Natural killer cell (primary cell): Measurements from ENCODE around the gene SPEF2. TPM values are rescaled to one million over a fixed set of nuclear protein-coding genes. Genes with fewer than 3 reads are reported as not detected.

ENCODE experiments used
- ATAC-seq, 3 donors: fragments of 150-1000 bp in 2 of 3; fragments of 200-7000 bp in 1 of 3; cut with Tn5 transposase; 1 replicate in 1 of 3; 2 replicates in 2 of 3; pipeline ENCODE4 v1.10.0; 2021; ENCODE audit warnings: mild to moderate bottlenecking in 2 of 3, moderate library complexity in 2 of 3
- DNase-seq, 2 donors: peaks; one replicate each; pipeline versions ENCODE4 v3.0.0 to v3.0.0-alpha.2; 2013 to 2021; ENCODE audit warnings: mixed read lengths in 1 of 2
- H3K27ac ChIP-seq: one replicate; pipeline ENCODE4 v1.5.1; 2013; ENCODE audit warnings: mild to moderate bottlenecking, low read length
- H3K27me3 ChIP-seq: one replicate; pipeline ENCODE4 v1.6.1; 2013; ENCODE audit warnings: low read length; ENCODE audit not compliant: control insufficient read depth, insufficient read depth
- H3K36me3 ChIP-seq: one replicate; pipeline ENCODE4 v1.6.1; 2013; ENCODE audit warnings: low read length; ENCODE audit not compliant: control insufficient read depth, insufficient read depth
- H3K4me1 ChIP-seq: one replicate; pipeline ENCODE4 v1.6.1; 2013; ENCODE audit warnings: low read length; ENCODE audit not compliant: control insufficient read depth, insufficient read depth
- H3K4me3 ChIP-seq: one replicate; pipeline ENCODE4 v1.5.1; 2013; ENCODE audit warnings: low read length
- H3K9me3 ChIP-seq: one replicate; pipeline ENCODE4 v1.6.1; 2013; ENCODE audit warnings: low read length; ENCODE audit not compliant: control insufficient read depth, insufficient read depth
- H3K27ac Mint-ChIP-seq, 2 donors: one replicate each; pipeline ENCODE4 v1.8.0; 2022; ENCODE audit warnings: mild to moderate bottlenecking in 2 of 2, mixed read lengths in 2 of 2, moderate library complexity in 1 of 2
- H3K27me3 Mint-ChIP-seq, 2 donors: one replicate each; pipeline ENCODE4 v1.8.0; 2022; ENCODE audit warnings: low read depth in 2 of 2, mixed read lengths in 2 of 2
- H3K36me3 Mint-ChIP-seq: one replicate; pipeline ENCODE4 v1.8.0; 2022; ENCODE audit warnings: mixed read lengths
- H3K4me1 Mint-ChIP-seq, 2 donors: one replicate each; pipeline ENCODE4 v1.8.0; 2022; ENCODE audit warnings: mixed read lengths in 2 of 2
- H3K4me3 Mint-ChIP-seq: one replicate; pipeline ENCODE4 v1.8.0; 2022; ENCODE audit warnings: mild to moderate bottlenecking, moderate library complexity, mixed read lengths
- H3K9me3 Mint-ChIP-seq, 2 donors: one replicate each; pipeline ENCODE4 v1.8.0; 2022; ENCODE audit warnings: mixed read lengths in 2 of 2
- CTCF ChIP-seq: fragments of 200-600 bp; IDR thresholded peaks from one replicate; pipeline ENCODE4 v1.8.0; 2022; ENCODE audit warnings: antibody characterized with exemption
- WGBS: methylation state at CpG from one replicate; pipeline ENCODE4 v1.1.7; 2013; ENCODE audit warnings: missing lambda C conversion rate; ENCODE audit not compliant: insufficient coverage; 5-methylcytosine and 5-hydroxymethylcytosine counted together
- intact Hi-C: fragments of 100-400 bp; cut with micrococcal nuclease; formaldehyde crosslinking; loops from one replicate; pipeline ENCODE4 v1.14.2; 2022
- total RNA-seq, 4 donors: library from RNA; stranded (reverse); fragments of 120-200 nt in 1 of 4; gene quantifications; one replicate each; pipeline versions ENCODE4 v1.2.3 to v1.2.4, GENCODE V29; 2013 to 2022

Gene SPEF2
- total RNA-seq, 3 donors from 2014 or later (not counting 1 experiment from before 2014, with no cell fraction given): 6.2 to 13.1 (median 8.5) TPM

GRCh38 chr5:35593338-35593737 is 24.3 kb upstream of the SPEF2 start:
- Histone ChIP-seq H3K27me3 (no peaks in the 10 kb centered on the region), H3K9me3 (no peaks in the 10 kb centered on the region), H3K36me3 (no peaks in the 10 kb centered on the region), H3K27ac (no peak overlapping the region), H3K4me1 (no peaks in the 10 kb centered on the region), H3K4me3 (no peak overlapping the region)
- DNase-seq: no peak
- ATAC-seq: no peak
- Mint-ChIP-seq H3K4me1 (no peaks in the 10 kb centered on the region), H3K27ac (no peak overlapping the region), H3K27me3 (peaks cover 20 to 35% of the 10 kb centered on the region in 2 donors), H3K4me3 (no peak overlapping the region), H3K9me3 (peaks cover 0 to 4% of the 10 kb centered on the region in 2 donors), H3K36me3 (no peaks in the 10 kb centered on the region)
- WGBS: 80% methylated on average over 1 of the region's 1 CpG
- no peak for TF ChIP-seq CTCF
- intact Hi-C loops: no loop called here

GRCh38 chr5:35598707-35599370 is 18.8 kb upstream of the SPEF2 start:
- Mint-ChIP-seq H3K27ac (no peak overlapping the region), H3K9me3 (peaks cover 0 to 3% of the 10 kb centered on the region in 2 donors), H3K27me3 (peaks cover 14 to 31% of the 10 kb centered on the region in 2 donors), H3K4me3 (no peak overlapping the region), H3K36me3 (no peaks in the 10 kb centered on the region), H3K4me1 (no peaks in the 10 kb centered on the region)
- no peak for DNase-seq
- H3K27ac ChIP-seq: no peak overlapping the region
- no peak for TF ChIP-seq CTCF
- no peak overlapping the region for H3K4me3 ChIP-seq
- H3K9me3 ChIP-seq: no peaks in the 10 kb centered on the region
- WGBS: 90% methylated on average over 2 of the region's 2 CpGs
- no peak for ATAC-seq
- H3K27me3 ChIP-seq: no peaks in the 10 kb centered on the region
- intact Hi-C loops: no loop called here
- H3K36me3 ChIP-seq: no peaks in the 10 kb centered on the region
- no peaks in the 10 kb centered on the region for H3K4me1 ChIP-seq

- DNase-seq: no peak
- no peaks in the 10 kb centered on the region for H3K4me1 ChIP-seq
- no peak for ATAC-seq
- H3K4me3 Mint-ChIP-seq: no peak overlapping the region
- no peaks in the 10 kb centered on the region for H3K9me3 Mint-ChIP-seq
- peaks cover 21 to 24% of the 10 kb centered on the region in 2 donors for H3K27me3 Mint-ChIP-seq
- TF ChIP-seq CTCF: no peak
- H3K27me3 ChIP-seq: no peaks in the 10 kb centered on the region
- H3K27ac ChIP-seq: no peak overlapping the region
- no peaks in the 10 kb centered on the region for H3K36me3 ChIP-seq
- H3K9me3 ChIP-seq: no peaks in the 10 kb centered on the region
- no peak overlapping the region for H3K4me3 ChIP-seq
- no peak overlapping the region for H3K27ac Mint-ChIP-seq
- H3K4me1 Mint-ChIP-seq: no peaks in the 10 kb centered on the region
- H3K36me3 Mint-ChIP-seq: no peaks in the 10 kb centered on the region
- intact Hi-C loops: no loop called here
Observed at GRCh38 chr5:35600591-35600990, 17.1 kb upstream of the SPEF2 start.
